ENCODE data around the gene TMEM163. TPM values are rescaled to one million over a fixed set of nuclear protein-coding genes. Genes with fewer than 3 reads are reported as not detected.

Gene TMEM163
- total and polyA plus RNA-seq, 2 donors from 2014 or later, result 2.6 to 5.9 TPM

DNA sequence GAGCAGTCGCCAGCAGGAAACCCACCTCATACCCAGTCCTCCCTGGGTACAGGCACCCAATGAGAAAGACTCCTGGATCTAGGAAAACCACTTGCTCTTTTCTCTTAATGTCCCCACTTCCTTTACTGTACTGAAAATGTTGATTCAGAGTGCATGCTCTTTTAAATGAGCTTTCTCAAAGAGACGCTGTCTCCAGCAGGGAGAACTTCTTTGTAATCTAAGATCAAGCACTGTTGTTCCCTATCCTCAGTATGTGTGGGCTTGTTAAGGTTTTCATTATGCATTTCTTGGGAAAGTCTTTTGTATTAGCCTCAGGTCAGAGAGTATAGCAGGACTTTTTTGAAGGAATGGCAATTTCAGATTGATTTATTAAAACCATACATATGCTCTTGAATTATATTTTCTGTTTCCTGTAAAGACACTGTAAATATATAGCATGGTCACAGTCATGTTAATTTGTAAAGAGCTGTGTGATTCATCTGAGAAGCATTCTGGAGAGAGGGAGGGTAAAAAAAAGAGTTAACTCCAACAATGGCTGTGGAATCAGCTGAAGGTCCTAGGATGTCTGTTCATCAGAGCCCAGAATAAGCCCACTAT is 286.9 kb downstream of the TMEM163 start:
- Histone ChIP-seq H3K36me3 (ENCODE audit: control insufficient read depth in 2 of 3, insufficient read depth in 3 of 3, low read length in 3 of 3) (no peaks in the 10 kb centered on the region), H3K4me3 (ENCODE audit: low read length in 3 of 3) (no peak overlapping the region), H3K27ac (ENCODE audit: low read depth in 2 of 2, low read length in 2 of 2) (no peak overlapping the region), H3K9me3 (ENCODE audit: control insufficient read depth in 2 of 3, insufficient read depth in 1 of 3, low read length in 3 of 3) (no peaks in the 10 kb centered on the region), H3K27me3 (ENCODE audit: control insufficient read depth, insufficient read depth, low read length) (no peaks in the 10 kb centered on the region), H3K4me1 (ENCODE audit: control insufficient read depth in 2 of 3, insufficient read depth in 2 of 3, low read depth in 1 of 3, low read length in 3 of 3) (peaks cover 0 to 5% (median 0%) of the 10 kb centered on the region in 3 donors), H3K9ac (ENCODE audit: low read length in 3 of 3) (no peak overlapping the region)
- TF ChIP-seq, protein P1, sequence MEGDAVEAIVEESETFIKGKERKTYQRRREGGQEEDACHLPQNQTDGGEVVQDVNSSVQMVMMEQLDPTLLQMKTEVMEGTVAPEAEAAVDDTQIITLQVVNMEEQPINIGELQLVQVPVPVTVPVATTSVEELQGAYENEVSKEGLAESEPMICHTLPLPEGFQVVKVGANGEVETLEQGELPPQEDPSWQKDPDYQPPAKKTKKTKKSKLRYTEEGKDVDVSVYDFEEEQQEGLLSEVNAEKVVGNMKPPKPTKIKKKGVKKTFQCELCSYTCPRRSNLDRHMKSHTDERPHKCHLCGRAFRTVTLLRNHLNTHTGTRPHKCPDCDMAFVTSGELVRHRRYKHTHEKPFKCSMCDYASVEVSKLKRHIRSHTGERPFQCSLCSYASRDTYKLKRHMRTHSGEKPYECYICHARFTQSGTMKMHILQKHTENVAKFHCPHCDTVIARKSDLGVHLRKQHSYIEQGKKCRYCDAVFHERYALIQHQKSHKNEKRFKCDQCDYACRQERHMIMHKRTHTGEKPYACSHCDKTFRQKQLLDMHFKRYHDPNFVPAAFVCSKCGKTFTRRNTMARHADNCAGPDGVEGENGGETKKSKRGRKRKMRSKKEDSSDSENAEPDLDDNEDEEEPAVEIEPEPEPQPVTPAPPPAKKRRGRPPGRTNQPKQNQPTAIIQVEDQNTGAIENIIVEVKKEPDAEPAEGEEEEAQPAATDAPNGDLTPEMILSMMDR (IDR thresholded peaks at IDR 0.05; ENCODE audit: borderline replicate concordance, extremely low read depth, insufficient read depth), result no peak
- DNase-seq, result no peak
- FAIRE-seq, result no peak
- intact Hi-C loops (cut with DNase I), result no loop called here

- Histone ChIP-seq H3K9me3 (ENCODE audit: control insufficient read depth in 2 of 3, insufficient read depth in 1 of 3, low read length in 3 of 3) (no peaks in the 10 kb centered on the region), H3K9ac (ENCODE audit: low read length in 3 of 3) (no peak overlapping the region), H3K4me3 (ENCODE audit: low read length in 3 of 3) (no peak overlapping the region), H3K27ac (ENCODE audit: low read depth in 2 of 2, low read length in 2 of 2) (no peak overlapping the region), H3K36me3 (ENCODE audit: control insufficient read depth in 2 of 3, insufficient read depth in 3 of 3, low read length in 3 of 3) (no peaks in the 10 kb centered on the region), H3K4me1 (ENCODE audit: control insufficient read depth in 2 of 3, insufficient read depth in 2 of 3, low read depth in 1 of 3, low read length in 3 of 3) (peaks cover 0 to 5% (median 0%) of the 10 kb centered on the region in 3 donors), H3K27me3 (ENCODE audit: control insufficient read depth, insufficient read depth, low read length) (no peaks in the 10 kb centered on the region)
- no peak for FAIRE-seq
- intact Hi-C loops (cut with DNase I), result no loop called here
- TF ChIP-seq, protein P1 (IDR thresholded peaks at IDR 0.05; ENCODE audit: borderline replicate concordance, extremely low read depth, insufficient read depth), result no peak
- no peak for DNase-seq
Observed at GRCh38 chr2:134429886-134430285, 288.9 kb downstream of the TMEM163 start.

DNA sequence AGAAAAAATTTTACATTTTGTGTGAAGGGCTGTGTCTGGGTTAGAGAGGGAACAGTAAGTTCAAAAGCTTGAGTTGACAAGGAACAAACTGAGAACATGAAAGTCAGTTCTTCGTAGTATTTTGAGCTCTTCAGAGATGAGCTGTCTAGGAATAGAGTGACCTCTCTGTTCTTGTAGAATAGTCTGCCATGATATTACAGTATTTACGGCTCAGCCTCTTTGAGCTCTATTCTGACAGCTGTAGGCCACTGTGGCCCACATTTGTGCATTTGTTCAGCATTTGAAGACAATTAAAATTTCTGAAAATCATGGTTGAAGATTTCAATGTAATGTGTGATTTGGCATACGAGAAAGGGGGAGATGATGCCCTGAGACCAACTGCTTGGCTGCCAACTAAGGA is 292.1 kb downstream of the TMEM163 start:
- TF ChIP-seq, protein P1 (IDR thresholded peaks at IDR 0.05; ENCODE audit: borderline replicate concordance, extremely low read depth, insufficient read depth), result no peak
- peaks cover 0 to 4% (median 0%) of the 10 kb centered on the region in 3 donors for H3K36me3 ChIP-seq (ENCODE audit: control insufficient read depth in 2 of 3, insufficient read depth in 3 of 3, low read length in 3 of 3)
- no peaks in the 10 kb centered on the region for H3K9me3 ChIP-seq (ENCODE audit: control insufficient read depth in 2 of 3, insufficient read depth in 1 of 3, low read length in 3 of 3)
- no peak overlapping the region for H3K27ac ChIP-seq (ENCODE audit: low read depth in 2 of 2, low read length in 2 of 2)
- no peak for FAIRE-seq
- no peaks in the 10 kb centered on the region for H3K27me3 ChIP-seq (ENCODE audit: control insufficient read depth, insufficient read depth, low read length)
- no peak overlapping the region for H3K4me3 ChIP-seq (ENCODE audit: low read length in 3 of 3)
- intact Hi-C loops (cut with DNase I), result no loop called here
- DNase-seq, result no peak
- H3K9ac ChIP-seq (ENCODE audit: low read length in 3 of 3), result no peak overlapping the region
- H3K4me1 ChIP-seq (ENCODE audit: control insufficient read depth in 2 of 3, insufficient read depth in 2 of 3, low read depth in 1 of 3, low read length in 3 of 3), result no peaks in the 10 kb centered on the region
